ENCODE results near the gene CEACAM21. TPM values are rescaled to one million over a fixed set of nuclear protein-coding genes. Genes with fewer than 3 reads are reported as not detected.

CEACAM21 gene
- total RNA-seq, 3 donors from 2014 or later = 0.44 to 0.66 (median 0.64) TPM

DNA sequence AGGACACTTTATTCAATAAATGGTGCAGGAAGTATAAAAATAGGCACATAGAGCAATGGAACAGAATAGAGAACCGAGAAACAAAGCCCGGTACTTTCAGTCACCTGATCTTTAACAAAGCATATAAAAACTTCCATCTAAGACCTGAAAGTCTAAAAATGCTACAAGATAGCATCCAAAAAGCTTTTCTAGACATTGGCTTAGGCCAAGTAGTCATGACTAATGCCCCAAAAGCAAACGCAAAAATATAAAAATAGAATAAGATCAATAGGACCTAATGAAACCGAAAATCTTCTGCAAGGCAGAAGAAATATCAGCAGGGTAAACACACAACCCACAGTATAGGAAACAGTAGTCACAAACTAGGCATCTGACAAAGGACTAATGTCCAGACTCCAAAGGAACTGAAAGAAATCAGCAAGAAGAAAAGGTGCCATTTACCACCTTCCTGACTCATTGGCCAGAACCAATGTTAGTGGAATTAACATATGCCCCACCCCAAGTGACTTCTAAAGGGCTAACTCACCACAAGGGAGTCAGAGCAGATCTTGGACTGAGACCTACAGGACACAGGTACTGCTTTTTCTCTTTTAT lies 40.8 kb upstream of the CEACAM21 start:
- no peaks in the 10 kb centered on the region for H3K36me3 ChIP-seq
- peaks cover 0 to 6% of the 10 kb centered on the region in 2 donors for H3K27me3 ChIP-seq
- intact Hi-C loops (cut with DNase I; ENCODE audit: low total_unique reads) = no loop called here
- no peak overlapping the region for H3K4me3 ChIP-seq
- DNase-seq (ENCODE audit: low spot score in 2 of 2) = no peak
- TF ChIP-seq POLR2AphosphoS5 (IDR thresholded peaks at IDR 0.05) (no peak), POLR2A (IDR thresholded peaks at IDR 0.05) (no peak)
- TF ChIP-seq, protein P1, sequence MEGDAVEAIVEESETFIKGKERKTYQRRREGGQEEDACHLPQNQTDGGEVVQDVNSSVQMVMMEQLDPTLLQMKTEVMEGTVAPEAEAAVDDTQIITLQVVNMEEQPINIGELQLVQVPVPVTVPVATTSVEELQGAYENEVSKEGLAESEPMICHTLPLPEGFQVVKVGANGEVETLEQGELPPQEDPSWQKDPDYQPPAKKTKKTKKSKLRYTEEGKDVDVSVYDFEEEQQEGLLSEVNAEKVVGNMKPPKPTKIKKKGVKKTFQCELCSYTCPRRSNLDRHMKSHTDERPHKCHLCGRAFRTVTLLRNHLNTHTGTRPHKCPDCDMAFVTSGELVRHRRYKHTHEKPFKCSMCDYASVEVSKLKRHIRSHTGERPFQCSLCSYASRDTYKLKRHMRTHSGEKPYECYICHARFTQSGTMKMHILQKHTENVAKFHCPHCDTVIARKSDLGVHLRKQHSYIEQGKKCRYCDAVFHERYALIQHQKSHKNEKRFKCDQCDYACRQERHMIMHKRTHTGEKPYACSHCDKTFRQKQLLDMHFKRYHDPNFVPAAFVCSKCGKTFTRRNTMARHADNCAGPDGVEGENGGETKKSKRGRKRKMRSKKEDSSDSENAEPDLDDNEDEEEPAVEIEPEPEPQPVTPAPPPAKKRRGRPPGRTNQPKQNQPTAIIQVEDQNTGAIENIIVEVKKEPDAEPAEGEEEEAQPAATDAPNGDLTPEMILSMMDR (IDR thresholded peaks at IDR 0.05) = no peak
- no peak overlapping the region for H3K27ac ChIP-seq
- peaks cover 0 to 7% of the 10 kb centered on the region in 2 donors for H3K9me3 ChIP-seq
- H3K4me1 ChIP-seq = peaks cover 0 to 5% of the 10 kb centered on the region in 2 donors

DNA sequence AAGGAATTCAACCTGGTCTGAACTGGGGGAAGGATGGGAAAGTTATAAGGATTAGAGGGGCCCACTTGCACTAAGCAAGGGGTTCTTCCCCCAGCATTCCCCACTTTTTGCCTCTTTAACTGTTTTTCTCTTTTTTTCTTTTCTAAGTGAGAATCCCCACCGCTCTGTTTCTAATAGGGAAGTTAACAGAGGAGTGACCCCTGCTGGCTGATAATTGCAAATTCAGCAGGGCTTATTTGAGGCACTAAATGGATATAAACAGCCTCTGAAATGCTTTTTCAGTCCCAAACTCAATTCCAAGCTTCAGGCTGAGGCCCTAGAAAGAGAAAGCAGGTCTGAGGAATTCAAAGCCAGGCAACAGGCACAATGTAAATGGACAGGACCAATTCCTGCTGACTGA lies 38.2 kb upstream of the CEACAM21 start:
- TF ChIP-seq POLR2AphosphoS5 (IDR thresholded peaks at IDR 0.05) = no peak
- no peak for TF ChIP-seq POLR2A (IDR thresholded peaks at IDR 0.05)
- TF ChIP-seq, protein P1 (IDR thresholded peaks at IDR 0.05) = peak in 1 of 3 donors; percentile 26
- Histone ChIP-seq H3K9me3 (peaks cover 0 to 7% of the 10 kb centered on the region in 2 donors), H3K27me3 (peaks cover 0 to 6% of the 10 kb centered on the region in 2 donors), H3K27ac (no peak overlapping the region), H3K4me1 (no peaks in the 10 kb centered on the region), H3K36me3 (no peaks in the 10 kb centered on the region), H3K4me3 (no peak overlapping the region)
- DNase-seq (ENCODE audit: low spot score in 2 of 2) = no peak
- intact Hi-C loops (cut with DNase I; ENCODE audit: low total_unique reads) = no loop called here

DNA sequence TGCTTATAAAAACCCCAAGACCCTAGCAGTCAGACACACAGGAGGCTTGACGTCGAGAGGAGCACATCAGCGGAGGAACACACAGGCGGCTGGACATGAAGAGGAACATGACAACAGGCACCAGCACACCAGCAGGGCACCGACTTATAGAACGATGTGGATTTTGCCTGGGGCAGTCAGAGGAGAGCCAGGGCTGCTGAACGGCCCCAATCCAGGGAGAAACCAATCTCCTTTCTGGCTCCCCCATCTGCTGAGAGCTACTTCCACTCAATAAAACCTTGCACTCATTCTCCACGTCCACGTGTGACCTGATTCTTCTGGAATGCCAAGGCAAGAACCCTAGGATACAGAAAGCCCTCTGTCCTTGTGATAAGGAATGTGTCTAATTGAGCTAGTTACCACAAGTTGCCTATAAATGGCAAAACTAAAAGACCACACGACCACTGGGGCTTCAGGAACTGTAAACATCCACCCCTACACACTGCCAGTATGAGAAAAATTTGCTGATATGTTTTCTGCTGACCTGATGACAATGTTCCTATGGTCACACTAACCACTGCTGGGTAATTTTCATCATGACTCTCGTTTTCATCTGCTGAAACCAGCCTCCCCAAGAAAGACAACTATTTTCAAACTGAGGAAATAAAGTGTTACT lies 35.8 kb upstream of the CEACAM21 start:
- peaks cover 0 to 7% of the 10 kb centered on the region in 2 donors for H3K9me3 ChIP-seq
- TF ChIP-seq, protein P1 (IDR thresholded peaks at IDR 0.05) = no peak
- TF ChIP-seq POLR2AphosphoS5 (IDR thresholded peaks at IDR 0.05) (no peak), POLR2A (IDR thresholded peaks at IDR 0.05) (no peak)
- no peaks in the 10 kb centered on the region for H3K4me1 ChIP-seq
- no peak overlapping the region for H3K4me3 ChIP-seq
- H3K27me3 ChIP-seq = peaks cover 0 to 6% of the 10 kb centered on the region in 2 donors
- no peaks in the 10 kb centered on the region for H3K36me3 ChIP-seq
- DNase-seq (ENCODE audit: low spot score in 2 of 2) = no peak
- no peak overlapping the region for H3K27ac ChIP-seq
- intact Hi-C loops (cut with DNase I; ENCODE audit: low total_unique reads) = loop anchor here (10.0 kb wide), 1 partner anchor 95 kb away; the partner anchor contains the start of gene ERICH4

DNA sequence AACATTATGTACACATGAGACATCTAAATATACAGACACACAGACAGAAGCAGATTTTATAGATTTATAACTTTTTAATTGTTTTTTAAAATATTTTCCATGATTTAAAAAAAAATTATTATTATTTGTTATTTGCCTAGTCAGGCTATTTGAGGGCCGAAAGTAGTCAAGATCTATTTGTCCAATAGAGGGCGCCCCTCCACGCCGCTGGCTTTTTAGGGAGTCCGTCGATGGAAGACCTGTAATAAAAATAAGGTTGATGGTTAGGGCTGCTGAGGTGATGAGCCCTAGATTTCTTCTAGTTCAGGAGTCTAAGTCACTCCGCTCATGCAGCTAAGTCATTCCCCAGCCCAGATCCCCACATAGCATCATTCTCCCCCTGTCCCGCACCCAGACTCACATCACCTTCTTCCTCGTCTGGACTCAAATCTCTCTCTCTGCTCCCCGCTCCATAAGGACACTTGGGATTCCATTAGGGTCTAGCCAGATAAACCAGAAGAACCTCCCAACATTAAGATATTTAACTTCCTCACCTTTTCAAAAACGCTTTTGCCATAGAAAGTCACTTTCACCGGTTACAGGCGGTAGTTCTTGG lies 33.9 kb upstream of the CEACAM21 start:
- no peak for DNase-seq (ENCODE audit: low spot score in 2 of 2)
- intact Hi-C loops (cut with DNase I; ENCODE audit: low total_unique reads) = loop anchor here (10.0 kb wide), 1 partner anchor 97 kb away; the partner anchor contains the start of gene ERICH4
- TF ChIP-seq, protein P1 (IDR thresholded peaks at IDR 0.05) = peak in 2 of 3 donors; percentile 15 to 32
- no peak for TF ChIP-seq POLR2AphosphoS5 (IDR thresholded peaks at IDR 0.05)
- H3K9me3 ChIP-seq = peaks cover 0 to 7% of the 10 kb centered on the region in 2 donors
- H3K27ac ChIP-seq = no peak overlapping the region
- peaks cover 0 to 12% of the 10 kb centered on the region in 2 donors for H3K27me3 ChIP-seq
- no peak overlapping the region for H3K4me3 ChIP-seq
- no peaks in the 10 kb centered on the region for H3K4me1 ChIP-seq
- H3K36me3 ChIP-seq = no peaks in the 10 kb centered on the region

DNA sequence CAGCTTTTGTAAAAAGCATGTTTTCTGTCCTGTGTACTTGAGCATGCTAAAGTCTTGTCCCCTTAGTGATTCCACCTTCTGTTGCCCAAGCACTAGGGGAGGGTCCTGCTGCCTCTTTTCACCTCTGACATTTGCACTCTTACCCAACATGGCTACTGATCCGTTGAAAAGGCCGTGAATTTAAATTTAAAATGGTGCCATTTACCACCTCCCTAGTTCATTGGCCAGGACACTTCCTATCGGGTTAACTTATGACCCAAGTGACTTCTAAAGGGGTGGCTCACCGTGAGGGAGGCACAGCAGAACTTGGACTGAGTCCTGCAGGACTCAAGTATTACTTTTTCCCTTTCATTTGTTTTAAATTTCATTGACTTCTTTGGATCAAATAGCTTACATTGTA lies 33.3 kb upstream of the CEACAM21 start:
- Histone ChIP-seq H3K27ac (no peak overlapping the region), H3K4me3 (no peak overlapping the region), H3K9me3 (peaks cover 0 to 7% of the 10 kb centered on the region in 2 donors), H3K4me1 (no peaks in the 10 kb centered on the region), H3K27me3 (peaks cover 0 to 12% of the 10 kb centered on the region in 2 donors), H3K36me3 (no peaks in the 10 kb centered on the region)
- DNase-seq (ENCODE audit: low spot score in 2 of 2) = no peak
- TF ChIP-seq, protein P1 (IDR thresholded peaks at IDR 0.05) = no peak
- intact Hi-C loops (cut with DNase I; ENCODE audit: low total_unique reads) = loop anchor here (10.0 kb wide), 1 partner anchor 98 kb away; the partner anchor contains the start of gene ERICH4

Data from breast epithelium (tissue), 4 donors.